K562 (cell line): ENCODE measurements around the gene RPTOR. TPM values are rescaled to one million over a fixed set of nuclear protein-coding genes. Genes with fewer than 3 reads are reported as not detected.

Experiments
- ATAC-seq: fragments of 200-7000 bp; cut with Tn5 transposase; 3 replicates; pipeline ENCODE4 v1.9.1; 2020; ENCODE audit warnings: moderate library complexity
- BruUV-seq: library from RNA; stranded (reverse); fragments of 400-500 nt; replicated peaks from 2 replicates; lab custom pipeline; 2021; lab: Mats Ljungman, UMichigan
- CTCF ChIA-PET: fragments of 300-600 bp; formaldehyde crosslinking; extraction: SDS; loops from one replicate; lab custom pipeline; 2021; ENCODE audit warnings: low intra/inter-chr PET ratio; lab: Yijun Ruan, JAX
- POLR2A ChIA-PET: fragments of 300-600, 350-650 bp; sonication (Branson Sonifier 250); formaldehyde crosslinking; extraction: SDS; loops from one replicate; lab custom pipeline; 2021; ENCODE audit warnings: antibody characterized with exemption, inconsistent platforms; lab: Yijun Ruan, JAX
- DNase-seq, 4 experiments: peaks; one replicate each; pipeline versions ENCODE4 v3.0.0 to v3.0.0-alpha.2; 2011 to 2018; ENCODE audit warnings: low spot score in 3 of 4, mixed read lengths in 3 of 4; ENCODE audit errors: extremely low read depth in 1 of 4
- FAIRE-seq: peaks from 2 replicates; lab custom pipeline; 2011; peaks lifted over from hg19 to GRCh38; lab: Jason Lieb, UNC
- H2AFZ ChIP-seq: 2 replicates; pipeline ENCODE4 v1.6.0; 2011; ENCODE audit warnings: low read depth, low read length, control low read depth, inconsistent platforms
- H3K27ac ChIP-seq: fragments of 200-600 bp; 3 replicates; pipeline ENCODE4 v1.8.0; 2011; ENCODE audit warnings: low read depth, mild to moderate bottlenecking, control low read depth, inconsistent platforms, low read length, moderate library complexity, mixed read lengths; ENCODE audit errors: extremely low read depth
- H3K27me3 ChIP-seq, 2 experiments: fragments of 300-600 bp in 1 of 2; 2 replicates in 1 of 2; 3 replicates in 1 of 2; pipeline versions ENCODE4 v1.6.0 to v1.8.0; 2011; ENCODE audit warnings: inconsistent platforms in 2 of 2, low read length in 2 of 2, mild to moderate bottlenecking in 1 of 2, mixed read lengths in 1 of 2, moderate library complexity in 1 of 2; ENCODE audit not compliant: control insufficient read depth in 2 of 2, insufficient read depth in 2 of 2
- H3K36me3 ChIP-seq: fragments of 300-600 bp; 3 replicates; pipeline ENCODE4 v1.8.0; 2011; ENCODE audit warnings: mild to moderate bottlenecking, low read length, inconsistent platforms; ENCODE audit not compliant: control insufficient read depth, insufficient read depth
- H3K4me1 ChIP-seq, 2 experiments: fragments of 200-600 bp in 1 of 2; replicated peaks in 1 of 2; 2 replicates in 1 of 2; 3 replicates in 1 of 2; pipeline versions ENCODE4 v1.5.1 to v1.8.0; 2011; ENCODE audit warnings: inconsistent platforms in 2 of 2, low read length in 2 of 2, mild to moderate bottlenecking in 1 of 2, mixed read lengths in 1 of 2, moderate library complexity in 1 of 2; ENCODE audit not compliant: control insufficient read depth in 2 of 2, insufficient read depth in 2 of 2
- H3K4me2 ChIP-seq: 2 replicates; pipeline ENCODE4 v1.6.1; 2011; ENCODE audit warnings: low read length, control low read depth, inconsistent platforms, mixed read lengths; ENCODE audit not compliant: insufficient read depth
- H3K4me3 ChIP-seq: fragments of 200-600 bp; sonication (generic), shearing (Covaris generic); 2 replicates; pipeline ENCODE4 v1.5.1; 2016; ENCODE audit warnings: control low read depth, inconsistent platforms
- H3K79me2 ChIP-seq: fragments of 200-600 bp; 3 replicates; pipeline ENCODE4 v1.8.0; 2011; ENCODE audit warnings: low read length, inconsistent platforms; ENCODE audit not compliant: control insufficient read depth, insufficient read depth
- H3K9ac ChIP-seq, 2 experiments: 2 replicates each; pipeline versions ENCODE4 v1.6.0 to v1.6.1; 2011; ENCODE audit warnings: low read depth in 2 of 2, low read length in 2 of 2, control low read depth in 1 of 2, inconsistent platforms in 1 of 2, mild to moderate bottlenecking in 1 of 2, mixed read lengths in 1 of 2; ENCODE audit not compliant: insufficient read depth in 1 of 2
- H3K9me1 ChIP-seq: one replicate; pipeline ENCODE4 v1.6.0; 2011; ENCODE audit warnings: inconsistent platforms, mild to moderate bottlenecking, low read length, moderate library complexity; ENCODE audit not compliant: control insufficient read depth, insufficient read depth
- H3K9me3 ChIP-seq: replicated peaks from 2 replicates; pipeline ENCODE4 v1.5.1; 2011; ENCODE audit warnings: low read depth, low read length, inconsistent platforms; ENCODE audit not compliant: control insufficient read depth, insufficient read depth
- H4K20me1 ChIP-seq: replicated peaks from 2 replicates; pipeline ENCODE4 v1.6.1; 2011; ENCODE audit warnings: low read length, inconsistent platforms, mixed read lengths; ENCODE audit not compliant: control insufficient read depth, insufficient read depth
- FOXP1 ChIP-seq: sonication (generic); formaldehyde crosslinking; IDR thresholded peaks from 2 replicates; pipeline ENCODE4 v1.8.0; 2022; ENCODE audit warnings: mild to moderate bottlenecking, missing genetic modification reagents
- NCOA2 ChIP-seq, 2 experiments: fragments of 450-650 bp; IDR thresholded peaks; 2 replicates each; pipeline ENCODE4 v1.6.1; 2018; ENCODE audit warnings: mild to moderate bottlenecking in 2 of 2, moderate library complexity in 1 of 2; ENCODE audit not compliant: partially characterized antibody in 2 of 2
- POLR2AphosphoS5 ChIP-seq: IDR thresholded peaks from 2 replicates; pipeline ENCODE4 v1.6.1; 2011; ENCODE audit warnings: mild to moderate bottlenecking, low read depth, low read length, moderate library complexity; ENCODE audit not compliant: control insufficient read depth, insufficient read depth
- THRB ChIP-seq: fragments of 450-650 bp; formaldehyde crosslinking; conservative IDR thresholded peaks from 2 replicates; pipeline ENCODE4 v1.4.0; 2022; ENCODE audit warnings: mild to moderate bottlenecking, missing genetic modification characterization
- WGBS: fragments of 100-300 bp; shearing (Covaris generic); methylation state at CpG from one replicate; pipeline ENCODE4 v1.1.6; 2016; ENCODE audit warnings: low coverage, mixed read lengths; ENCODE audit not compliant: insufficient coverage; ENCODE audit errors: missing lambda C conversion rate; 5-methylcytosine and 5-hydroxymethylcytosine counted together
- in situ Hi-C: fragments of 300-500 bp; cut with MboI; formaldehyde crosslinking; loops from 4 replicates; pipeline ENCODE4 v1.15.0; 2018; ENCODE audit warnings: inconsistent platforms, mixed read lengths
- intact Hi-C: fragments of 100-400 bp; cut with micrococcal nuclease; formaldehyde crosslinking; loops from 2 replicates; pipeline ENCODE4 v1.14.2; 2022
- polyA plus RNA-seq, 8 experiments: library from polyadenylated mRNA; depleted of rRNA in 4 of 8; stranded (reverse) in 5 of 8; unstranded in 3 of 8; fragments of >200 nt; fragmentation: Nextera tagmentation in 2 of 8; fragmentation: Illumina TruSeq in 1 of 8; extraction: Ambion mirVana in 2 of 8; extraction: Trizol in 1 of 8; gene quantifications; 2 replicates each; pipeline versions ENCODE4 v1.2.1 to v1.2.3, GENCODE V29; 2011 to 2014; ENCODE audit warnings: inconsistent platforms in 1 of 8, missing spikeins in 1 of 8
- total RNA-seq, 7 experiments: library from RNA; depleted of rRNA in 6 of 7; stranded (reverse); fragments of >200 nt in 6 of 7; fragmentation: Illumina TruSeq in 2 of 7; extraction: Trizol in 2 of 7; gene quantifications; 2 replicates each; pipeline versions ENCODE4 v1.2.1 to v1.2.3, GENCODE V29; 2011 to 2021; ENCODE audit warnings: low replicate concordance in 1 of 7

The RPTOR gene
- total and polyA plus RNA-seq, 9 of the 15 experiments (the other 6 are each of a cell fraction or from before 2014, with no cell fraction given): 0.24 to 54.1 (median 10.2) TPM

GRCh38 chr17:80710714-80711302 is 166.2 kb downstream of the RPTOR start:
- peaks cover 22% of the 10 kb centered on the region; the same call in 2 of the 3 replicates for H3K36me3 ChIP-seq
- peaks cover 14% of the 10 kb centered on the region for H3K79me2 ChIP-seq
- H4K20me1 ChIP-seq: 0 out of 2 replicates have a peak, but pooled peaks cover 2% of the 10 kb centered on the region
- in situ Hi-C loops (no loop called here), intact Hi-C loops (no loop called here)
- no peaks in the 10 kb centered on the region for H3K9me3 ChIP-seq
- no peak overlapping the region for H3K27ac ChIP-seq
- H3K4me1 ChIP-seq: peaks cover 0 to 5% of the 10 kb centered on the region in 2 experiments; a peak in 2 of 5 replicates
- no peak overlapping the region for H3K4me2 ChIP-seq
- WGBS: 81% methylated on average over 4 of the region's 4 CpGs
- FAIRE-seq: no peak
- no peak for ATAC-seq
- H2AFZ ChIP-seq: no peak overlapping the region
- BruUV-seq: no TSS peak
- no peak for DNase-seq
- ChIA-PET POLR2A (interaction anchor here (0.6 kb wide), 1 partner anchor 13 kb away, joined by 7 read pairs; no protein-coding TSS in a partner anchor), CTCF (no interaction called here)
- H3K4me3 ChIP-seq: no peak overlapping the region
- no peak for TF ChIP-seq THRB (CRISPR knock-in tag)
- no peak for TF ChIP-seq POLR2AphosphoS5
- TF ChIP-seq FOXP1 (CRISPR knock-in tag): no peak
- TF ChIP-seq NCOA2 (IDR thresholded peaks at IDR 0.05; ENCODE audit: partially characterized antibody in 2 of 2): no peak
- no peak overlapping the region for H3K9ac ChIP-seq
- H3K9me1 ChIP-seq: no peaks in the 10 kb centered on the region
- no peaks in the 10 kb centered on the region for H3K27me3 ChIP-seq
